Activated naive CD4-positive, alpha-beta T cell treated with anti-CD3 and anti-CD28 coated beads, Interleukin-2, amount 50 U/mL, for 24 hours (primary cell): ENCODE data around the gene MAP2K5.

ENCODE experiments used
- H3K27ac Mint-ChIP-seq: one replicate; pipeline ENCODE4 v1.8.0; 2021; ENCODE audit warnings: mild to moderate bottlenecking, mixed read lengths
- H3K27me3 Mint-ChIP-seq: one replicate; pipeline ENCODE4 v1.8.0; 2021; ENCODE audit warnings: mixed read lengths
- H3K36me3 Mint-ChIP-seq: one replicate; pipeline ENCODE4 v1.8.0; 2021; ENCODE audit warnings: mixed read lengths
- H3K4me1 Mint-ChIP-seq: one replicate; pipeline ENCODE4 v1.8.0; 2021; ENCODE audit warnings: mixed read lengths
- H3K4me3 Mint-ChIP-seq: one replicate; pipeline ENCODE4 v1.8.0; 2021; ENCODE audit warnings: mild to moderate bottlenecking, mixed read lengths
- H3K9me3 Mint-ChIP-seq: one replicate; pipeline ENCODE4 v1.8.0; 2021; ENCODE audit warnings: mixed read lengths

MAP2K5 gene

DNA sequence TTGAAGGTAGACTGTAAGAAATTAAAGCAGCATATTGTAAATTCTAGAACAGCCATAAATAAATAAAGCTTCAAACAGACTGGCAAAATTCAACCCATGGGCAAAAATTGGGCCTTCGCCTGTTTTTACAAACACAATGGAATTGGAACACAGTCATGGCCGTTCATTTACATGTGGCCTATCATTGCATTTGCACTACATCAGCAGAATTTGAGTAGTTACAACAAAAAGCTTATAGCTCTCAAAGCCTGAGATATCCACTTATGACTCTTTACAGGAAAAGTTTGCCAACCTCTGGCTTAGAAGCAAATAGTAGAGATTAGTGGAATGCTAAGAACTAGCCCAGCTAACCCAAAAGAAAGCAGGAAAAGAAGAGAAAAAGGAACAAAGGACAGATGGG, 143.2 kb downstream of the MAP2K5 start:
- peaks cover 34% of the 10 kb centered on the region for H3K36me3 Mint-ChIP-seq
- peaks cover 10% of the 10 kb centered on the region for H3K9me3 Mint-ChIP-seq
- no peak overlapping the region for H3K4me3 Mint-ChIP-seq
- peaks cover under 1% of the 10 kb centered on the region for H3K4me1 Mint-ChIP-seq
- H3K27ac Mint-ChIP-seq: no peak overlapping the region
- no peaks in the 10 kb centered on the region for H3K27me3 Mint-ChIP-seq

- Mint-ChIP-seq H3K4me1 (no peaks in the 10 kb centered on the region), H3K4me3 (no peak overlapping the region), H3K27me3 (no peaks in the 10 kb centered on the region), H3K9me3 (no peaks in the 10 kb centered on the region), H3K36me3 (peaks cover 41% of the 10 kb centered on the region), H3K27ac (no peak overlapping the region)
These were observed 148.4 kb downstream of the MAP2K5 start for GRCh38 chr15:67690936-67691335.

DNA sequence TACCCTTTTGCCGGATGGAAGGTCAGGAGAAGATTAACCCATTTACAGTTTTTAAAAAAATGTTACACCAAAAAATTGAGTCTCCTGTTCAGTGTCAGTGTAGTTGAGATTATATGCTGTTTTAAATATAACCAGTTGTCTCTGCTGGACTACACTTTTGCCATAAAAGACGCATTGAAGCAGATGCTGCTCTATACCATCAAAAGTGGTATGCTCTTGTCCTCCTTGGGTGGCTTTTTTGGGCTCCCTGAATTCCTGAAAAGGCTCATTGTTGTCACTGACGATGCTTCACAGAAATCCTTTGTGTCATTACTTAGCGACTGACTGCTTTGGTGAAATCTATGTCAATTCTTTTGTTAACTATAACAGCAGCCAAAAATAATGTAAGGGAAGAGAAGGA, 148.9 kb downstream of the MAP2K5 start:
- no peaks in the 10 kb centered on the region for H3K9me3 Mint-ChIP-seq
- H3K4me3 Mint-ChIP-seq: no peak overlapping the region
- no peaks in the 10 kb centered on the region for H3K4me1 Mint-ChIP-seq
- no peak overlapping the region for H3K27ac Mint-ChIP-seq
- H3K36me3 Mint-ChIP-seq: peaks cover 41% of the 10 kb centered on the region
- no peaks in the 10 kb centered on the region for H3K27me3 Mint-ChIP-seq

DNA sequence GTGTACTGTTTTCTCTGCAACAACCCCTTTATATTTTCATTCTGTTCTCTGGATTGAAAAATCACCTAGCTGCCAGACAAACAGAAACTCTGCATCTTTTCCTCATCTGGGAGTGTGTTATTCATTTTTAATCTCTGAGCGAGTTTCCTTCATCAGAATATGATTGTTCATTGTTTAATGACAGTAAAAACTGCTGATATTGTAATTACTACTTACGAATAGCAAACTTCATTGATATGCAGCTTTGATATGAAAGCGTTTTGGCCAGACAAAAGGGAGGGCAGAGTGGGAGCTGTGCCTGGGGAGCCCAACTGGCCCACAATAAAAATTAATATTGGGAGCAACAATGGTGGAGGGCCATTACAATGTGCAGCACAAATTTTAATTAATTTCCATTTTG, 150.1 kb downstream of the MAP2K5 start:
- Mint-ChIP-seq H3K27me3 (no peaks in the 10 kb centered on the region), H3K4me3 (no peak overlapping the region), H3K27ac (no peak overlapping the region), H3K4me1 (no peaks in the 10 kb centered on the region), H3K36me3 (peaks cover 40% of the 10 kb centered on the region), H3K9me3 (no peaks in the 10 kb centered on the region)

DNA sequence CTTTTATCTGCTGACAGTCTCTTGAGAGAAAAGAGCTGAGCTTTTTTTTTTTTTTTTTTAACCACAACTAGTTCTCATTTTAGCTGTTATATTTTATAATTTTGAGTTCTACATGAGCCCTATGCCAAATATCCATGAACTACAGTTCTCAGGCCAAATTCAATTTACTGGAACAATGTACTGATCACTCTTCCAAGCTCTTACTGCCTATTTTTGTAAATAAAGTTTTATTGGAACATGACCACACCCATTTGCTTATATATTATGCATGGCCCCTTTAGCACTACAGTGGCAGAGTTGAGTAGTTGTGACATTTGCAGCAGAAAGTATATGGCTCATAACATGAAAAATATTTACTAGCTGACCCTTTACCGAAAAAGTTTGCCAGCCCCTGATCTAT, 153.6 kb downstream of the MAP2K5 start:
- H3K9me3 Mint-ChIP-seq: no peaks in the 10 kb centered on the region
- H3K4me1 Mint-ChIP-seq: no peaks in the 10 kb centered on the region
- peaks cover 40% of the 10 kb centered on the region for H3K36me3 Mint-ChIP-seq
- no peak overlapping the region for H3K27ac Mint-ChIP-seq
- no peak overlapping the region for H3K4me3 Mint-ChIP-seq
- H3K27me3 Mint-ChIP-seq: no peaks in the 10 kb centered on the region

- Mint-ChIP-seq H3K27me3 (no peaks in the 10 kb centered on the region), H3K4me1 (no peaks in the 10 kb centered on the region), H3K9me3 (no peaks in the 10 kb centered on the region), H3K27ac (no peak overlapping the region), H3K4me3 (no peak overlapping the region), H3K36me3 (peaks cover 30% of the 10 kb centered on the region)
These were observed 157.5 kb downstream of the MAP2K5 start for GRCh38 chr15:67700023-67700422.

DNA sequence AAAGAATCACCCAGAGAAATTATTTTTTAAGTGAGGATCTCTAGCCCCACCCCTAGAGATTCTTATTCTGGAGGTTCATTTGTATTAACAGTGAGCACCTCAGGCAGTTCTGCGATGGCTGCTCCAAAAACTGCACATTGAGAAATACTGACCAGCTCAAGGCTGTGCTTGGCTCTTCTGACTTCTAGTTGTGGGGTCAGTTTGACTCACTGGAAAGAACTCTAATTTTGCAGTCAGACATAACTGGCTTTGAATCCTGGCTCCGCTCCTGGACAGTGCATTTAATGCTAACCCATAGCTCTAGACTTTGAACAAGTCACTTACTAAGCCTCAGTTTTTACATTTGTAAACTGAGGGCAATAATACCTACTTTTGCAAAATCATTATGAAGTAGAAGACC, 159.2 kb downstream of the MAP2K5 start:
- Mint-ChIP-seq H3K27me3 (no peaks in the 10 kb centered on the region), H3K27ac (no peak overlapping the region), H3K4me3 (no peak overlapping the region), H3K9me3 (no peaks in the 10 kb centered on the region), H3K4me1 (peaks cover 12% of the 10 kb centered on the region), H3K36me3 (peaks cover 38% of the 10 kb centered on the region)

- Mint-ChIP-seq H3K36me3 (peaks cover 29% of the 10 kb centered on the region), H3K9me3 (no peaks in the 10 kb centered on the region), H3K4me1 (peaks cover 21% of the 10 kb centered on the region), H3K27ac (no peak overlapping the region), H3K4me3 (no peak overlapping the region), H3K27me3 (no peaks in the 10 kb centered on the region)
These were observed 165.2 kb downstream of the MAP2K5 start for GRCh38 chr15:67707520-67708283.

GRCh38 chr15:67708500-67708899, 166.0 kb downstream of the MAP2K5 start:
- Mint-ChIP-seq H3K27me3 (no peaks in the 10 kb centered on the region), H3K4me3 (no peak overlapping the region), H3K9me3 (no peaks in the 10 kb centered on the region), H3K36me3 (peaks cover 27% of the 10 kb centered on the region), H3K27ac (no peak overlapping the region), H3K4me1 (peaks cover 21% of the 10 kb centered on the region)

GRCh38 chr15:67715170-67715569, 172.7 kb downstream of the MAP2K5 start:
- no peaks in the 10 kb centered on the region for H3K27me3 Mint-ChIP-seq
- H3K4me1 Mint-ChIP-seq: peaks cover 7% of the 10 kb centered on the region
- no peak overlapping the region for H3K4me3 Mint-ChIP-seq
- H3K36me3 Mint-ChIP-seq: peaks cover 12% of the 10 kb centered on the region
- no peak overlapping the region for H3K27ac Mint-ChIP-seq
- H3K9me3 Mint-ChIP-seq: no peaks in the 10 kb centered on the region

DNA sequence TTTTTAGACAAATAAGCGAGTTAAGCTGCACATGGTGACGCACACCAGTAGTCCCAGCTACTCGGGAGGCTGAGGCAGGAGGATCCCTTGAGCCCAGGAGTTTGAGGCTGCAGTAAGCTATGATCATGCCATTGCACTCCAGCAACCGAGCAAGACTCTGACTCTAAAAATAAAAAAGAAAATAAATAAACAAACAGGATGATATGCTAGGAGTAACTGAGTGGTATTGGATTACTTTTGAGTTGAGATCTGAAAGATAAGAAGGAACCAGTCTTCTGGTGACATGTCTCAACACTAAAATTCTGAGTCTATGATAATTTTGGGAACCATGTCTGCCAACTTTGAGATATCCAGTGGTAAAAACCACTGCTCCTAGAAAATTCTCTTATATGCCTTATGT, 173.7 kb downstream of the MAP2K5 start:
- no peaks in the 10 kb centered on the region for H3K9me3 Mint-ChIP-seq
- no peak overlapping the region for H3K27ac Mint-ChIP-seq
- H3K4me3 Mint-ChIP-seq: no peak overlapping the region
- peaks cover 10% of the 10 kb centered on the region for H3K36me3 Mint-ChIP-seq
- H3K27me3 Mint-ChIP-seq: no peaks in the 10 kb centered on the region
- H3K4me1 Mint-ChIP-seq: peaks cover 7% of the 10 kb centered on the region

DNA sequence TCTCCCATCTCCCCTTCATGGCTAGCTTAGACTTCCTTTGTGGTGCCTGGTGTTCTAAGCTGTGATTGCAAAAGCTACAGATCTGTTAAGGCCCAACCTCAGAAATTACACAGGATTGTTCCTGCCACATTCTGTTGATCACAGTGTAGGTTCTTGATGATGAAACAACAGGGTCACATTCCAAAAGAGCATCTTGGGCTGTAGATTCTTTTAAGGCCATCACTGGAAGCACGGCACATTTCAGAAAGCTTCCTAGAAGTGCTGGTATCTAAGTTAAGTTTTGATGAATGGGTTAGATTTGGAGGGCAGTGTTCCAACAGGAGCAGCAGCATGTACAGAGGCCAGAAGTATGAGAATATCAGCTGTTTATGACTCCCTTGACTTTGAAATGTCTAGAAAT, 175.3 kb downstream of the MAP2K5 start:
- Mint-ChIP-seq H3K27me3 (no peaks in the 10 kb centered on the region), H3K4me1 (peaks cover 7% of the 10 kb centered on the region), H3K27ac (peak overlapping the region; percentile 18), H3K9me3 (no peaks in the 10 kb centered on the region), H3K4me3 (no peak overlapping the region), H3K36me3 (peaks cover 5% of the 10 kb centered on the region)

GRCh38 chr15:67719330-67719959, 176.9 kb downstream of the MAP2K5 start:
- Mint-ChIP-seq H3K27ac (no peak overlapping the region), H3K4me1 (peaks cover 9% of the 10 kb centered on the region), H3K9me3 (no peaks in the 10 kb centered on the region), H3K4me3 (no peak overlapping the region), H3K36me3 (peaks cover 3% of the 10 kb centered on the region), H3K27me3 (no peaks in the 10 kb centered on the region)

GRCh38 chr15:67720556-67721175, 178.2 kb downstream of the MAP2K5 start:
- Mint-ChIP-seq H3K4me1 (peaks cover 20% of the 10 kb centered on the region), H3K27ac (no peak overlapping the region), H3K27me3 (no peaks in the 10 kb centered on the region), H3K4me3 (no peak overlapping the region), H3K9me3 (no peaks in the 10 kb centered on the region), H3K36me3 (peaks cover 4% of the 10 kb centered on the region)

DNA sequence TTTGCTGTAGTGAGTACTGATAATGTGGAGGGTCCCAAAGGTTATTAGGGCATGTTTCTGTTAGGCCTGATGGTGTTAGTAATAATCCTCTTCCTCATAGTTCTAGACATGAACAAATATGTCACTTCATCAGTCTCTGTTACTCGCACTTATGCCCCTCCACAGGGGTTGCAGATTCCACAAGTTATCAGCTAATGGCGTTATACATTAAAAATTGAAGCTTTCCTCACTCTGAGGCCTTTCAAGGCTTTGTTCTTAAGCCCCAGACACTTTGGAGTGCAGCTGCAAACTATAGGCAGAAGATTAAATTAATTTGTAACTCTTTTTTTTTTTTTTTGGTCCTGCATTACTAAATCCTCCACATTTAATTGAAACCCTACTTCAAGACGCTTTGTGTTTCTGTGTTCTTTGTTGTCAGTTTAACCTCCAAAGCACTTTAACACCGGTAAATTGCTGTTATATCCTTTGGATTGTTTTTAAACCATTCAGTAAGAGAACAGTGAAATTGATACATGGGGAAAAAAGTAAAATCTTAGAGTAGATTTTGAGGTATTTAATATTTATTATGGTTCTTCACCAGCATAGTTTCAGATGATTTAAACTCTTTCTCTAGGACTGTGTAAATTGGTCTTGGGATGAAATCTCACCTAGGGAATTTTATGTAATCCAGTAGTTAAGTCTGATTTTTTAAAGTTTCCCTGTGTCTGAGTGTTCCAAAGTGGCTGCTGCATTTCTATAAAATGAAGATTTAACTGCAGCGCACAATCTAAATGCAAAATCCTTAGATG, 179.7 kb downstream of the MAP2K5 start:
- Mint-ChIP-seq H3K9me3 (no peaks in the 10 kb centered on the region), H3K4me1 (peaks cover 17% of the 10 kb centered on the region), H3K27ac (no peak overlapping the region), H3K4me3 (no peak overlapping the region), H3K27me3 (no peaks in the 10 kb centered on the region), H3K36me3 (peaks cover 4% of the 10 kb centered on the region)
